ENCODE measurements around the gene HOOK2.
"Not testable (repeated sequence)": the region's sequence is repeated elsewhere in the genome, so short reads cannot be mapped to it uniquely, and the experiment has no call there.

HOOK2 gene

DNA sequence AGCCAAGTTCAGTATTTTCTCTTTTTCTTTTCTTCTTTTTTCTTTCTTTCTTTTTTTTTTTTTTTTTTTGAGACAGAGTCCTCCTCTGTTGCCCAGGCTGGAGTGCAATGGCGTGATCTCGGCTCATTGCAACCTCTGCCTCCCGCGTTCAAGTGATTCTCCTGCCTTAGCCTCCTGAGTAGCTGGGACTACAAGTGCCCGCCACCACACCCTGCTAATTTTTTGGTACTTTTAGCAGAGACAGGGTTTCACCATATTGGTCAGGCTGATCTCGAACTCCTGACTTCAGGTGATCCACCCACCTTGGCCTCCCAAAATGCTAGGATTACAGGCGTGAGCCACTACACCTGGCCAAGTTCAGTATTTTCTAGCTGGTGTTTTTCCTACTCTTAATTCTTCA lies 22.3 kb upstream of the HOOK2 start:
- H3K4me3 Mint-ChIP-seq; H3K9me3 Mint-ChIP-seq; H3K27ac Mint-ChIP-seq; H3K27me3 Mint-ChIP-seq (ENCODE audit: low read depth): not testable (repeated sequence)
- Mint-ChIP-seq H3K4me1 (ENCODE audit: low read depth) (peaks cover 37% of the 10 kb centered on the region), H3K36me3 (ENCODE audit: low read depth) (peaks cover 18% of the 10 kb centered on the region)

DNA sequence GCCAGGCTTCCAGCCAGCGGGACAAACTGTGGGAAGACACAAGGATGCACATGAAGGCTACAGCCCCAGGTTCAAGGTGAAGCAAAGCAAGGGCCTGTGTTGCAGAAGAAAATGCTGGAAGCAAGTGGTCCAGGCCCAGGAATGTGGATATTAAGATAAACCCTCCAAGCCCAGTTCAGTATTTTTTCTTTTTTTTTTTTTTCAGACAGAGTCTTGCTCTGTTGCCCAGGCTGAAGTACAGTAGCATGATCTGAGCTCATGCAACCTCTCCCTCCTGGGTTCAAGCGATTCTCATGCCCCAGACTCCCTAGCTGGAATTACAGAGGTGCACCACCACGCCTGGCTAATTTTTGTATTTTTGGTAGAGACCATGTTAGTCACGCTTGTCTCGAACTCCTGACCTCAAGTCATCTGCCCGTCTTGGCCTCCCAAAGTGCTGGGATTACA lies 21.8 kb upstream of the HOOK2 start:
- Mint-ChIP-seq H3K27me3 (ENCODE audit: low read depth) (no peaks in the 10 kb centered on the region), H3K36me3 (ENCODE audit: low read depth) (peaks cover 15% of the 10 kb centered on the region), H3K9me3 (no peaks in the 10 kb centered on the region), H3K4me3 (no peak overlapping the region), H3K27ac (peak overlapping the region; percentile 15), H3K4me1 (ENCODE audit: low read depth) (peaks cover 33% of the 10 kb centered on the region)

DNA sequence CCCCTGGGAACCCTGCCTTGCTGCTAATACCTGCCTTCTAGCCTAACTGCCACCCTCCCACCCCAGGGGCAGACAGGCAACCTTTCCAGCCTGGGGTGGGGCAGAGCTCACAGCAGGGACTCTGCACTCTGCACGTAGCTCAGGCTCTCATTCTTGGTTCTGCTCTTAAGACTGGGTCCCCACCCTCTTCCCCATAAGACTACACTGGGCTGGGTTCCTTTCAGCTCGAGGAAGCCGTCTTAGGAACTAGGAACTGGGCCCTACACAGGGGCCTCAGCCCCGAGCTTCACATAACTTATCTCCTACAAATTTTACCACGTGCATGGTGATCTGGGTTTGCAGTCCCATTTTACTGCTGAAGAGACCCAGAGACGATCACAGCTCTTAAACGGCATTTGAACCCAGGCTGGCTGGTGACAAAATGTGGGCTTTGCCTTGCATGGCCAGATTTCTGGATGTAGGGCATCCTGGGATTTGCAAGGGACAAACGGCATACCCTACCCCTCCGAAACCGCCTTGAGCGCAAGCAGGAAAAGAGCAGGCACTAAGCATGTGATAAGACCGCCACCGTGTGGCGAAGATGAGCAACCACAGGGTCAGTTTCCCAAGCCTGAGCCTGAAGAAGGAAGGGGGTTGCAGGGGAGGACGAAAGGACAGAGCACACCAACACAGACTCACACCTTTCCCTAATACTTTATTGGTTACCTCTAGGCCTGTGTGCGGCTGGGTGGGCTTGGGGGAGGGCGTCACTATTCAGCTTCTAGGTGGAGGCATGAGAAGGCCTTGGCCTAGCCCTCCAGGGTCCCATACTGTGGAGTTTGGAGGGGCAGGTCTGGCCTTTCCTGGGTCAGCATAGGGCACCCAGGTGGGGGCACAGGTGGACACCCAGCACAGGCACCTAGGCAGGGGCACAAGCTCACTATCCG lies 21.1 kb upstream of the HOOK2 start:
- Mint-ChIP-seq H3K4me3 (peak overlapping the region; percentile 69), H3K9me3 (no peaks in the 10 kb centered on the region), H3K4me1 (ENCODE audit: low read depth) (peaks cover 31% of the 10 kb centered on the region), H3K27me3 (ENCODE audit: low read depth) (no peaks in the 10 kb centered on the region), H3K36me3 (ENCODE audit: low read depth) (peaks cover 14% of the 10 kb centered on the region), H3K27ac (peak overlapping the region; percentile 85)

DNA sequence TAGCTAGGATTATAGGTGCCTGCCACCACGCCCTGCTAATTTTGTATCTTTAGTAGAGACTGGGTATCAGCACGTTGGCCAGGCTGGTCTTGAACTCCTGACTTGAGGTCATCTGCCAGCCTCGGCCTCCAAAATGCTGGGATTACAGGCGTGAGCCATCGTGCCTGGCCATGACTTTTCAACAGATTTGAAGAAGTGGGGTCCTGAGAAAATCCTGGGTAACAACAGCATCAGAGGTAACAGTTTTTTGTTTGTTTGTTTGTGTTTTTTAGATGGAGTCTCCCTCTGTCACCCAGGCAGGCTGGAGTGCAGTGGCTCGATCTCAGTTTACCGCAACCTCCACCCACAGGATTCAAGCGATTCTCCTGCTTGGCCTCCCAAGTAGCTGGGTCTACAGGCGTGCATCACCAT lies 19.6 kb upstream of the HOOK2 start:
- Mint-ChIP-seq H3K9me3 (no peaks in the 10 kb centered on the region), H3K36me3 (ENCODE audit: low read depth) (peaks cover 11% of the 10 kb centered on the region)

DNA sequence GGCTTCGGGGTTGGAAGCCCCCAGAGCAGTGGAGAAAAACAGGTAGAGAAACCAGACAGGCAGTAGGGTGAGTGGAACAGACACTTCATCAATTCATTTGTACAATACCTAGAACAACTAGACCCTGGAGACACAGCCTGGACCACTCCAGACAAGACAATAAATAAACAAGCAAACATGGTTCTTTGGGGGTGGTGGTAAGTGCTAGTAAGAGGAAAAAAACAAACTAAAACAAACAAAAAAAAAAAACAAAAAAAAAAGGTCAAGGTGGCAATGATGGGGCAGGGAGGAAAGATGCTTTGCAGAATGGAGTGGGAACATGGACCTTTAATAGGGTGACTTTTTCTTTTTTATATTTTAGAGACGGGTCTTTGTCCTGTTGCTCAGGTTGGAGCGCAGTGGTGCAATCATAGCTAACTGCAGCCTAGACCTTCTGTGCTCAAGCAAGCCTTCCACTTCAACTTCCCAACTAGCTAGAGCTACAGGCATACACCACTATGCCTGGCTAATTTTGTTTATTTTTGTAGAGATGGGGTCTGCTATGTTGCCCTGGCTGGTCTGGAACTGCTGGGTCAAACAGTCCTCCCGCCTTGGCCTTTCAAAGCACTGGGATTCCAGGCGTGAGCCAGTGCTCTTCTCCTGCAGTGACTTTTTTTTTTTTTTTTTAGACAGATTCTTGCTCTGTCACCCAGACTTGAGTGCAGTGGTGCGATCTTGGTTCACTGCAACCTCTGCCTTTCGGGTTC lies 19.0 kb upstream of the HOOK2 start:
- Mint-ChIP-seq H3K4me3 (peak overlapping the region; percentile 82), H3K36me3 (ENCODE audit: low read depth) (peaks cover 11% of the 10 kb centered on the region), H3K27ac (peak overlapping the region; percentile 97), H3K4me1 (ENCODE audit: low read depth) (peaks cover 30% of the 10 kb centered on the region), H3K27me3 (ENCODE audit: low read depth) (no peaks in the 10 kb centered on the region), H3K9me3 (no peaks in the 10 kb centered on the region)

More for the DNA sequence above, 19.6 kb upstream of the HOOK2 start:
- Mint-ChIP-seq H3K4me1 (ENCODE audit: low read depth) (peaks cover 34% of the 10 kb centered on the region), H3K27ac (peak overlapping the region; percentile 97), H3K27me3 (ENCODE audit: low read depth) (no peaks in the 10 kb centered on the region), H3K4me3 (peak overlapping the region; percentile 82)

DNA sequence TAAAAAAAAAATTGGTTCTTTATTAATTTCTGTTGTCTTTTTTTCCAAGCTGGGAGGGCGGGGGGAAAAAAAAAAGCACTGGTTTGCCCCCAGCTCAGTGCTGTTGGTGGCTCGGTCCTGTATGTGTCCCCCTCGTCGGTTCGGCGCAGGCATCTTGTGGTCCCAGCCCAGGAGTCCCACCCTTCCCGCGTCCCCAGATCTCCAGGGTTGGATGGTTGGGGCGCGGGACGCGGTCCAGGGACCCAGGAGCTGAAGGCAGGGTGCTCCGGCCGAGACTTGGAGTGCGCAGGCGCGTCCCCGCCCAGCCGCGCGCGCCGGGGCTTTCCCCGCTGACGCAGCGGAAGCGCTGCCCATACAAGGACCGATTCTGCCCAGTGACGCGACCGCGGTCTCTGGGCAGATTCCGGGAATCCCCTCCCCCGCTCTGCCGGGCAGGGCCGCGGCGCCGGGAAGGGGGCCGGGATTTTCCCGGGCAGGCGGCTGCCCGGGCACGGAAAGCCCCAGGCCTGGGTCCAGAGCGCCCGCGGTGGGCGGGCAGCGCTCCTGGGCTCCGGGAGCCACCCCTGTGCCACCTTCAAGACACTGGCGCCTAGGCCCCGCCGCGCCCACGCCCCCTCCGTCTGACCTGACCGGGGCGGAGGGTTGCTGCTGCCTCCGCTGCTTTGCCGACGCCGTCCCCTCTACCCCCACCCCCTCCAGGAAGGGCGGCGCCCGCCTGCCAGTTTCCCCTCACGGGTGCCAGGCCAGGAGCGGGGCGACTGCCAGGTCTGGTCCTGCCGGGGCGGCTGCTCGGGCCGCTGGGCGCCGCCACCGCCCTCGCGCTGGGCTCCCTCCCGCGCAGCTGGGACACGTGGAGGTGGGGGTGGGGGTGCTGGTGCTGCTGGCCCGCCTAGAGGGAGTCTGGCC lies 18.2 kb upstream of the HOOK2 start:
- H3K9me3 Mint-ChIP-seq = no peaks in the 10 kb centered on the region
- H3K36me3 Mint-ChIP-seq (ENCODE audit: low read depth) = peaks cover 9% of the 10 kb centered on the region
- H3K27ac Mint-ChIP-seq = peak overlapping the region; percentile 99

DNA sequence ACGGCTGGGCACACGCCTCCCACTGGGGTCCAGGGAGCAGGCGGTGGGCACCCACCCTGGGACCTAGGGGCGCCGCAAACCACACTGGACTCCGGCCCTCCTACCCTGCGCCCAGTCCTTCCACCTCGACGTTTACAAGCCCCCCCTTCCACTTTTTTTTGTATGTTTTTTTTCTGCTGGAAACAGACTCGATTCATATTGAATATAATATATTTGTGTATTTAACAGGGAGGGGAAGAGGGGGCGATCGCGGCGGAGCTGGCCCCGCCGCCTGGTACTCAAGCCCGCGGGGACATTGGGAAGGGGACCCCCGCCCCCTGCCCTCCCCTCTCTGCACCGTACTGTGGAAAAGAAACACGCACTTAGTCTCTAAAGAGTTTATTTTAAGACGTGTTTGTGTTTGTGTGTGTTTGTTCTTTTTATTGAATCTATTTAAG lies 17.5 kb upstream of the HOOK2 start:
- H3K36me3 Mint-ChIP-seq (ENCODE audit: low read depth) = peaks cover 9% of the 10 kb centered on the region
- peak overlapping the region; percentile 95 for H3K4me3 Mint-ChIP-seq
- peaks cover 38% of the 10 kb centered on the region for H3K4me1 Mint-ChIP-seq (ENCODE audit: low read depth)
- no peaks in the 10 kb centered on the region for H3K27me3 Mint-ChIP-seq (ENCODE audit: low read depth)
- peak overlapping the region; percentile 99 for H3K27ac Mint-ChIP-seq
- H3K9me3 Mint-ChIP-seq = no peaks in the 10 kb centered on the region

More for the DNA sequence above, 18.2 kb upstream of the HOOK2 start:
- H3K4me3 Mint-ChIP-seq = peak overlapping the region; percentile 95
- peaks cover 36% of the 10 kb centered on the region for H3K4me1 Mint-ChIP-seq (ENCODE audit: low read depth)
- no peaks in the 10 kb centered on the region for H3K27me3 Mint-ChIP-seq (ENCODE audit: low read depth)

DNA sequence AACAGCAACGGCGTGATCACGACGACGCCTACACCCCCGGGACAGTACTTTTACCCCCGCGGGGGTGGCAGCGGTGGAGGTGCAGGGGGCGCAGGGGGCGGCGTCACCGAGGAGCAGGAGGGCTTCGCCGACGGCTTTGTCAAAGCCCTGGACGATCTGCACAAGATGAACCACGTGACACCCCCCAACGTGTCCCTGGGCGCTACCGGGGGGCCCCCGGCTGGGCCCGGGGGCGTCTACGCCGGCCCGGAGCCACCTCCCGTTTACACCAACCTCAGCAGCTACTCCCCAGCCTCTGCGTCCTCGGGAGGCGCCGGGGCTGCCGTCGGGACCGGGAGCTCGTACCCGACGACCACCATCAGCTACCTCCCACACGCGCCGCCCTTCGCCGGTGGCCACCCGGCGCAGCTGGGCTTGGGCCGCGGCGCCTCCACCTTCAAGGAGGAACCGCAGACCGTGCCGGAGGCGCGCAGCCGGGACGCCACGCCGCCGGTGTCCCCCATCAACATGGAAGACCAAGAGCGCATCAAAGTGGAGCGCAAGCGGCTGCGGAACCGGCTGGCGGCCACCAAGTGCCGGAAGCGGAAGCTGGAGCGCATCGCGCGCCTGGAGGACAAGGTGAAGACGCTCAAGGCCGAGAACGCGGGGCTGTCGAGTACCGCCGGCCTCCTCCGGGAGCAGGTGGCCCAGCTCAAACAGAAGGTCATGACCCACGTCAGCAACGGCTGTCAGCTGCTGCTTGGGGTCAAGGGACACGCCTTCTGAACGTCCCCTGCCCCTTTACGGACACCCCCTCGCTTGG lies 16.9 kb upstream of the HOOK2 start:
- Mint-ChIP-seq H3K36me3 (ENCODE audit: low read depth) (peaks cover 9% of the 10 kb centered on the region), H3K4me1 (ENCODE audit: low read depth) (peaks cover 38% of the 10 kb centered on the region)

DNA sequence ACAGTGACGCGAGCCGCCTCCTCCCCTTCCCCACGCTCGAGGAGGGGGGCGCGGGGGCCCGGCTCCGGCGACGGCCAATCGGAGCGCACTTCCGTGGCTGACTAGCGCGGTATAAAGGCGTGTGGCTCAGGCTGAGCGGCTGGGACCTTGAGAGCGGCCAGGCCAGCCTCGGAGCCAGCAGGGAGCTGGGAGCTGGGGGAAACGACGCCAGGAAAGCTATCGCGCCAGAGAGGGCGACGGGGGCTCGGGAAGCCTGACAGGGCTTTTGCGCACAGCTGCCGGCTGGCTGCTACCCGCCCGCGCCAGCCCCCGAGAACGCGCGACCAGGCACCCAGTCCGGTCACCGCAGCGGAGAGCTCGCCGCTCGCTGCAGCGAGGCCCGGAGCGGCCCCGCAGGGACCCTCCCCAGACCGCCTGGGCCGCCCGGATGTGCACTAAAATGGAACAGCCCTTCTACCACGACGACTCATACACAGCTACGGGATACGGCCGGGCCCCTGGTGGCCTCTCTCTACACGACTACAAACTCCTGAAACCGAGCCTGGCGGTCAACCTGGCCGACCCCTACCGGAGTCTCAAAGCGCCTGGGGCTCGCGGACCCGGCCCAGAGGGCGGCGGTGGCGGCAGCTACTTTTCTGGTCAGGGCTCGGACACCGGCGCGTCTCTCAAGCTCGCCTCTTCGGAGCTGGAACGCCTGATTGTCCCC lies 16.1 kb upstream of the HOOK2 start, which contains the start of gene JUNB:
TSS of gene JUNB (plus strand) at position 142 of the 706 bp plus-strand sequence. CDS start at position 428, 286 bp downstream.
- Mint-ChIP-seq H3K36me3 (ENCODE audit: low read depth) (peaks cover 7% of the 10 kb centered on the region), H3K27me3 (ENCODE audit: low read depth) (no peaks in the 10 kb centered on the region), H3K4me1 (ENCODE audit: low read depth) (peaks cover 36% of the 10 kb centered on the region)

More for the DNA sequence above, 16.9 kb upstream of the HOOK2 start:
- H3K4me3 Mint-ChIP-seq = peak overlapping the region; percentile 95
- H3K27me3 Mint-ChIP-seq (ENCODE audit: low read depth) = no peaks in the 10 kb centered on the region
- H3K27ac Mint-ChIP-seq = peak overlapping the region; percentile 99
- no peaks in the 10 kb centered on the region for H3K9me3 Mint-ChIP-seq

DNA sequence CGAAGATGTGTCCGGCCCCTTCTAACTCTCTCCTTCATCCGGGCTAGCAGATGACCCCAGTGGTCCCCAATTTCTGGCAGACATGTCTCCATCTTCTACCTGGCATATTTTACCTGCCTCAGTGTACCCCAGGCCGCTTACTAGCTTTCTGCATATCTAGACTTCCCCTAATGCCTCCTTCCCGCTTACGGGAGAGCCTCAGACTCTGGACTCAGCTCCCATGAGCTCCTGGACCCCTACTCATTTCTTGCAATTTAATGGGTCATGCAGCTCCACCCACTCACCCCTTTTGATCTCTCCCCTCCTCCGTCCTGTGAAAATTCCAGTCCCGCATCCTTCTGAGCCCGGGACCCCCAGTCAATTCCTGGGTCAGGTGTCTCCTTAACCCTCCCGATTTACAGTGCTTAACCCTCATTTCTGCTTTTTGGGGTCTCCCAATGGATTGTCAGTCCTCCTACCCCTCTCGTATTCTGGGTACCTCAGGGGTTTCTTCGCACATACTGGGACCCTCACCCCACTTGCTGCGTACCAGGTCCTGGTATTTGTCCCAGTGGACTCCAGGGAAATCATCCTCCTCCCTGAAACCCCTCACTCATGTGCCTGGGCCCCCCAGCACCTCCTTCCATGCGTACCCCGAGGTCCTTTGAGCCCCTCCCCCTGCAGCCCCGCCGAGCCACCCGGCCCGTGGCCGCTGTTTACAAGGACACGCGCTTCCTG lies 15.4 kb upstream of the HOOK2 start:
- Mint-ChIP-seq H3K27me3 (ENCODE audit: low read depth) (no peaks in the 10 kb centered on the region), H3K27ac (peak overlapping the region; percentile 98), H3K4me1 (ENCODE audit: low read depth) (peaks cover 29% of the 10 kb centered on the region), H3K36me3 (ENCODE audit: low read depth) (peaks cover 7% of the 10 kb centered on the region), H3K9me3 (no peaks in the 10 kb centered on the region), H3K4me3 (peak overlapping the region; percentile 95)

More for the DNA sequence above, 16.1 kb upstream of the HOOK2 start, which contains the start of gene JUNB:
- peak within 1 kb of the TSS; percentile 95 for H3K4me3 Mint-ChIP-seq
- peak within 1 kb of the TSS; percentile 99 for H3K27ac Mint-ChIP-seq
- no peaks in the 10 kb centered on the region for H3K9me3 Mint-ChIP-seq

DNA sequence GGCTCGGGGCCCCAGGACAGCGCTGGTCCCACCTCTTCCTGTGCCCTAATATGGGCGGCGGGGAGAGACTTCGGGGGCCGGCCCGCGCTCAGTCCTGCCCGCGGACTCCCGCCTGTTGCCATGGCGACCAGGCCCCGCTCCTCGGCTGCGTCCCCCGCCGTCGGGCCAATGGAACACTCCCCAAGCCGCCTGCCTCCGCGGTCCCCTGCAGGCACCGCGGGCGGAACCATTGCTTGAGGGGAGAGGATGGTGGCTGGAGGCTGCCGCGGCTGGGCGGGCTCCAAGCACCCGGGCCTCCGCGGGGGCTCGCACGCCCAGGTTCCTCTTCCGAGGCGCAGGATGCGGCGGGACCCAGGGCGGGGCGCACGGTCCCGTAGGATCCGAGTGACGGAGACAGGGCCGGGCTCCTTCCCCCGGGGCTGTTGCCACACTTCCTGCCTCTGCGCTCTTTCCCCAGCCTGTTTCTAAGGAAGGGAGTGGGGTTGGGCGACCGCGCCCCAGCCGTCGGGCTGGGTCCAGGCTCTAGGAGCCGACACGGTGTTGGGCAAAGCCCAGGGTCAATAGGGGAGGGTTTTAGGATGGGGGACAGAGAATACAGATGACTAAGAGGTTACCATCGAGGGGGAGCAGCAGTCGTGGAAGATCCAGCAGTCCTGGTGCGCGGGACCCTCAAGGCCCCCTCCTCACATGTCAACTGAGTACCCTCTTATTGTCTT lies 14.7 kb upstream of the HOOK2 start:
- H3K27me3 Mint-ChIP-seq (ENCODE audit: low read depth) = no peaks in the 10 kb centered on the region
- peaks cover 27% of the 10 kb centered on the region for H3K4me1 Mint-ChIP-seq (ENCODE audit: low read depth)
- peak overlapping the region; percentile 95 for H3K4me3 Mint-ChIP-seq
- H3K36me3 Mint-ChIP-seq (ENCODE audit: low read depth) = peaks cover 7% of the 10 kb centered on the region
- no peaks in the 10 kb centered on the region for H3K9me3 Mint-ChIP-seq
- peak overlapping the region; percentile 98 for H3K27ac Mint-ChIP-seq
